ENCODE data around the gene TRANK1.

Gene TRANK1

GRCh38 chr3:36989005-36989404, 44.2 kb upstream of the TRANK1 start:
- no peak for TF ChIP-seq ZNF274 (IDR thresholded peaks at IDR 0.05; ENCODE audit: low read depth, low read length)
- TF ChIP-seq SUZ12 (IDR thresholded peaks at IDR 0.05; ENCODE audit: extremely low read depth, insufficient read depth, insufficient read length): no peak
- no peak for TF ChIP-seq YY1 (IDR thresholded peaks at IDR 0.05; ENCODE audit: insufficient read depth, insufficient read length)
- no peaks in the 10 kb centered on the region for H3K27me3 ChIP-seq (ENCODE audit: insufficient read depth, insufficient read length)
- H3K4me3 ChIP-seq (ENCODE audit: insufficient read length, low read depth): no peak overlapping the region
- H3K4me1 ChIP-seq (ENCODE audit: insufficient read depth, insufficient read length): no peaks in the 10 kb centered on the region
- no peak for DNase-seq (ENCODE audit: low read depth, low spot score)
- H3K9ac ChIP-seq (ENCODE audit: insufficient read length, low read depth): no peak overlapping the region
- peaks cover 79% of the 10 kb centered on the region for H3K36me3 ChIP-seq (ENCODE audit: insufficient read depth, insufficient read length, low read length)
- H3K9me3 ChIP-seq (ENCODE audit: insufficient read depth, low read length): peaks cover 10% of the 10 kb centered on the region; the same call in 1 of the 2 replicates

- Histone ChIP-seq H3K27me3 (ENCODE audit: insufficient read depth, insufficient read length) (no peaks in the 10 kb centered on the region), H3K4me3 (ENCODE audit: insufficient read length, low read depth) (no peak overlapping the region), H3K9ac (ENCODE audit: insufficient read length, low read depth) (no peak overlapping the region)
These were observed 43.5 kb upstream of the TRANK1 start for GRCh38 chr3:36988356-36988755.

GRCh38 chr3:36981006-36981405, 36.2 kb upstream of the TRANK1 start:
- no peak overlapping the region for H3K4me3 ChIP-seq (ENCODE audit: insufficient read length, low read depth)
- no peaks in the 10 kb centered on the region for H3K27me3 ChIP-seq (ENCODE audit: insufficient read depth, insufficient read length)
- no peaks in the 10 kb centered on the region for H3K4me1 ChIP-seq (ENCODE audit: insufficient read depth, insufficient read length)
- peaks cover 35% of the 10 kb centered on the region for H3K36me3 ChIP-seq (ENCODE audit: insufficient read depth, insufficient read length, low read length)
- H3K9me3 ChIP-seq (ENCODE audit: insufficient read depth, low read length): no peaks in the 10 kb centered on the region
- H3K9ac ChIP-seq (ENCODE audit: insufficient read length, low read depth): no peak overlapping the region
- TF ChIP-seq YY1 (IDR thresholded peaks at IDR 0.05; ENCODE audit: insufficient read depth, insufficient read length): no peak
- TF ChIP-seq SUZ12 (IDR thresholded peaks at IDR 0.05; ENCODE audit: extremely low read depth, insufficient read depth, insufficient read length): no peak
- no peak for TF ChIP-seq ZNF274 (IDR thresholded peaks at IDR 0.05; ENCODE audit: low read depth, low read length)
- no peak for DNase-seq (ENCODE audit: low read depth, low spot score)

More at GRCh38 chr3:36988356-36988755, 43.5 kb upstream of the TRANK1 start:
- Histone ChIP-seq H3K9me3 (ENCODE audit: insufficient read depth, low read length) (peaks cover 10% of the 10 kb centered on the region; the same call in 1 of the 2 replicates), H3K36me3 (ENCODE audit: insufficient read depth, insufficient read length, low read length) (peaks cover 84% of the 10 kb centered on the region), H3K4me1 (ENCODE audit: insufficient read depth, insufficient read length) (no peaks in the 10 kb centered on the region)
- TF ChIP-seq SUZ12 (IDR thresholded peaks at IDR 0.05; ENCODE audit: extremely low read depth, insufficient read depth, insufficient read length) (no peak), ZNF274 (IDR thresholded peaks at IDR 0.05; ENCODE audit: low read depth, low read length) (no peak), YY1 (IDR thresholded peaks at IDR 0.05; ENCODE audit: insufficient read depth, insufficient read length) (no peak)
- DNase-seq (ENCODE audit: low read depth, low spot score): no peak

- H3K27me3 ChIP-seq (ENCODE audit: insufficient read depth, insufficient read length): no peaks in the 10 kb centered on the region
- H3K36me3 ChIP-seq (ENCODE audit: insufficient read depth, insufficient read length, low read length): no peaks in the 10 kb centered on the region
- no peaks in the 10 kb centered on the region for H3K9me3 ChIP-seq (ENCODE audit: insufficient read depth, low read length)
- TF ChIP-seq SUZ12 (IDR thresholded peaks at IDR 0.05; ENCODE audit: extremely low read depth, insufficient read depth, insufficient read length) (no peak), YY1 (IDR thresholded peaks at IDR 0.05; ENCODE audit: insufficient read depth, insufficient read length) (no peak), ZNF274 (IDR thresholded peaks at IDR 0.05; ENCODE audit: low read depth, low read length) (no peak)
- no peak overlapping the region for H3K4me3 ChIP-seq (ENCODE audit: insufficient read length, low read depth)
- H3K4me1 ChIP-seq (ENCODE audit: insufficient read depth, insufficient read length): peaks cover 2% of the 10 kb centered on the region
- DNase-seq (ENCODE audit: low read depth, low spot score): no peak
- H3K9ac ChIP-seq (ENCODE audit: insufficient read length, low read depth): no peak overlapping the region
These were observed 28.3 kb upstream of the TRANK1 start for GRCh38 chr3:36973139-36973538.

GRCh38 chr3:36972163-36972562, 27.3 kb upstream of the TRANK1 start:
- Histone ChIP-seq H3K36me3 (ENCODE audit: insufficient read depth, insufficient read length, low read length) (no peaks in the 10 kb centered on the region), H3K27me3 (ENCODE audit: insufficient read depth, insufficient read length) (no peaks in the 10 kb centered on the region), H3K4me1 (ENCODE audit: insufficient read depth, insufficient read length) (peaks cover 2% of the 10 kb centered on the region), H3K9me3 (ENCODE audit: insufficient read depth, low read length) (no peaks in the 10 kb centered on the region), H3K9ac (ENCODE audit: insufficient read length, low read depth) (no peak overlapping the region), H3K4me3 (ENCODE audit: insufficient read length, low read depth) (no peak overlapping the region)
- TF ChIP-seq SUZ12 (IDR thresholded peaks at IDR 0.05; ENCODE audit: extremely low read depth, insufficient read depth, insufficient read length) (no peak), ZNF274 (IDR thresholded peaks at IDR 0.05; ENCODE audit: low read depth, low read length) (no peak), YY1 (IDR thresholded peaks at IDR 0.05; ENCODE audit: insufficient read depth, insufficient read length) (no peak)
- DNase-seq (ENCODE audit: low read depth, low spot score): no peak

GRCh38 chr3:36969540-36970432, 24.9 kb upstream of the TRANK1 start:
- H3K4me3 ChIP-seq (ENCODE audit: insufficient read length, low read depth): no peak overlapping the region
- no peak overlapping the region for H3K9ac ChIP-seq (ENCODE audit: insufficient read length, low read depth)
- H3K4me1 ChIP-seq (ENCODE audit: insufficient read depth, insufficient read length): peaks cover 2% of the 10 kb centered on the region
- no peaks in the 10 kb centered on the region for H3K27me3 ChIP-seq (ENCODE audit: insufficient read depth, insufficient read length)
- H3K36me3 ChIP-seq (ENCODE audit: insufficient read depth, insufficient read length, low read length): no peaks in the 10 kb centered on the region
- TF ChIP-seq SUZ12 (IDR thresholded peaks at IDR 0.05; ENCODE audit: extremely low read depth, insufficient read depth, insufficient read length) (no peak), YY1 (IDR thresholded peaks at IDR 0.05; ENCODE audit: insufficient read depth, insufficient read length) (no peak), ZNF274 (IDR thresholded peaks at IDR 0.05; ENCODE audit: low read depth, low read length) (no peak)
- DNase-seq (ENCODE audit: low read depth, low spot score): no peak
- H3K9me3 ChIP-seq (ENCODE audit: insufficient read depth, low read length): no peaks in the 10 kb centered on the region

GRCh38 chr3:36969085-36969484, 24.2 kb upstream of the TRANK1 start:
- H3K9ac ChIP-seq (ENCODE audit: insufficient read length, low read depth): no peak overlapping the region
- H3K4me1 ChIP-seq (ENCODE audit: insufficient read depth, insufficient read length): peaks cover 2% of the 10 kb centered on the region
- H3K9me3 ChIP-seq (ENCODE audit: insufficient read depth, low read length): no peaks in the 10 kb centered on the region
- no peaks in the 10 kb centered on the region for H3K27me3 ChIP-seq (ENCODE audit: insufficient read depth, insufficient read length)
- no peak overlapping the region for H3K4me3 ChIP-seq (ENCODE audit: insufficient read length, low read depth)
- no peak for DNase-seq (ENCODE audit: low read depth, low spot score)
- TF ChIP-seq ZNF274 (IDR thresholded peaks at IDR 0.05; ENCODE audit: low read depth, low read length): no peak
- TF ChIP-seq YY1 (IDR thresholded peaks at IDR 0.05; ENCODE audit: insufficient read depth, insufficient read length): no peak
- TF ChIP-seq SUZ12 (IDR thresholded peaks at IDR 0.05; ENCODE audit: extremely low read depth, insufficient read depth, insufficient read length): no peak
- no peaks in the 10 kb centered on the region for H3K36me3 ChIP-seq (ENCODE audit: insufficient read depth, insufficient read length, low read length)

All from NT2/D1 (cell line).